ENCODE data around the gene CCNY.

CCNY gene

DNA sequence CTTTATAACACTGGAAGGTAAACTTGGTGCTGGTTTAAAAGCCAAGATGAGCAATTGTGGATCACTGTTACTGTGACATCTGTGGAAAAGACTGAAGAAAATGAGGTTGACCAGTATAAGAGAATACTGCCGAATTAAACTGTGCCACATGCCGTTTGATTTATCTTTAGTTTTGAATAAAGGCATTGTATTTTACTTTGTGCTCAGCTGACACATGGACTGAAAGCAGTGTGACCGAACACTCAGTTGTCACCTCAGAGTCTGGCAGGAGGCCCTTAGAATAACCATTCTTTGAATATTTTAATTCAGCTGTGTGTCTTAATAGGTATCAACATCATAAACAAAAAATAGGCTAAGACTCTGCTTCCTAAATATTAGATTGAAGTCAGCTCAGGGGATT lies 135.1 kb downstream of the CCNY start:
- peaks cover 30% of the 10 kb centered on the region for H3K79me2 ChIP-seq (ENCODE audit: control insufficient read depth, low read length)
- no peak overlapping the region for H3K4me3 ChIP-seq (ENCODE audit: low read length)
- H3K4me2 ChIP-seq (ENCODE audit: low read length) = no peak overlapping the region
- no peaks in the 10 kb centered on the region for H3F3A ChIP-seq (ENCODE audit: control insufficient read depth, insufficient read depth)
- H3K27ac ChIP-seq (ENCODE audit: low read depth, low read length) = no peak overlapping the region
- no peaks in the 10 kb centered on the region for H3K4me1 ChIP-seq (ENCODE audit: control insufficient read depth, low read length)
- no peaks in the 10 kb centered on the region for H3K9me3 ChIP-seq (ENCODE audit: control insufficient read depth, insufficient read depth, low read length)
- H3K27me3 ChIP-seq (ENCODE audit: control insufficient read depth, low read length) = no peaks in the 10 kb centered on the region
- H3K36me3 ChIP-seq (ENCODE audit: control insufficient read depth, low read length) = no peaks in the 10 kb centered on the region
- TF ChIP-seq, protein P1, sequence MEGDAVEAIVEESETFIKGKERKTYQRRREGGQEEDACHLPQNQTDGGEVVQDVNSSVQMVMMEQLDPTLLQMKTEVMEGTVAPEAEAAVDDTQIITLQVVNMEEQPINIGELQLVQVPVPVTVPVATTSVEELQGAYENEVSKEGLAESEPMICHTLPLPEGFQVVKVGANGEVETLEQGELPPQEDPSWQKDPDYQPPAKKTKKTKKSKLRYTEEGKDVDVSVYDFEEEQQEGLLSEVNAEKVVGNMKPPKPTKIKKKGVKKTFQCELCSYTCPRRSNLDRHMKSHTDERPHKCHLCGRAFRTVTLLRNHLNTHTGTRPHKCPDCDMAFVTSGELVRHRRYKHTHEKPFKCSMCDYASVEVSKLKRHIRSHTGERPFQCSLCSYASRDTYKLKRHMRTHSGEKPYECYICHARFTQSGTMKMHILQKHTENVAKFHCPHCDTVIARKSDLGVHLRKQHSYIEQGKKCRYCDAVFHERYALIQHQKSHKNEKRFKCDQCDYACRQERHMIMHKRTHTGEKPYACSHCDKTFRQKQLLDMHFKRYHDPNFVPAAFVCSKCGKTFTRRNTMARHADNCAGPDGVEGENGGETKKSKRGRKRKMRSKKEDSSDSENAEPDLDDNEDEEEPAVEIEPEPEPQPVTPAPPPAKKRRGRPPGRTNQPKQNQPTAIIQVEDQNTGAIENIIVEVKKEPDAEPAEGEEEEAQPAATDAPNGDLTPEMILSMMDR (IDR thresholded peaks at IDR 0.05; ENCODE audit: low read depth, low read length, poor library complexity, severe bottlenecking) = no peak
- TF ChIP-seq EZH2phosphoT487 (IDR thresholded peaks at IDR 0.05; ENCODE audit: borderline replicate concordance, low read length) = no peak
- no peaks in the 10 kb centered on the region for H3K9me2 ChIP-seq (replicated peaks; ENCODE audit: control insufficient read depth, low read length)
- no peaks in the 10 kb centered on the region for H4K20me1 ChIP-seq (ENCODE audit: control insufficient read depth, insufficient read depth, low read depth, low read length)

DNA sequence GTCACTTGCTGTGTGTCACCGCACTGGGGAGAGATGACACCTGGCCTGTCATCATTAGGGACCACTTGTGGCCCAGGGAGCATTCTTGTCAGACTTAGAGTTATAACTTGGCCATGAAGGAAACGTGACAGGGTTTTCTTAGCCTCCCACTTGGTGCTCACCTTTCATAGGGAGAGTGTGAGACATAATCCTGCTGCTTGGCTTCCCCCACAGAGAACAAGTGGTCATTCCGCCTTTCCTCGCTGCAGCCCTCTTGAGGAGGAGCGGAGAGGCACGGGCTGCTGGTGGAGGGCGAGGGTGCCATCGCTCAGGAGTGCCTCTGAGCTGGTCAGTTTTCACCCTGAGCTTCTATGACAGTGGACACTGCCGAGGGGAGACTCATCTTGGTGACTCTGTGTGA lies 143.8 kb downstream of the CCNY start:
- no peaks in the 10 kb centered on the region for H3K36me3 ChIP-seq (ENCODE audit: control insufficient read depth, low read length)
- H4K20me1 ChIP-seq (ENCODE audit: control insufficient read depth, insufficient read depth, low read depth, low read length) = no peaks in the 10 kb centered on the region
- H3K9me3 ChIP-seq (ENCODE audit: control insufficient read depth, insufficient read depth, low read length) = no peaks in the 10 kb centered on the region
- no peaks in the 10 kb centered on the region for H3K4me1 ChIP-seq (ENCODE audit: control insufficient read depth, low read length)
- H3K79me2 ChIP-seq (ENCODE audit: control insufficient read depth, low read length) = peaks cover 4% of the 10 kb centered on the region; the same call in 1 of the 2 replicates
- H3K27ac ChIP-seq (ENCODE audit: low read depth, low read length) = no peak overlapping the region
- no peaks in the 10 kb centered on the region for H3K27me3 ChIP-seq (ENCODE audit: control insufficient read depth, low read length)
- H3K4me3 ChIP-seq (ENCODE audit: low read length) = no peak overlapping the region
- no peaks in the 10 kb centered on the region for H3F3A ChIP-seq (ENCODE audit: control insufficient read depth, insufficient read depth)
- no peak overlapping the region for H3K4me2 ChIP-seq (ENCODE audit: low read length)
- no peak for TF ChIP-seq EZH2phosphoT487 (IDR thresholded peaks at IDR 0.05; ENCODE audit: borderline replicate concordance, low read length)
- TF ChIP-seq, protein P1 (IDR thresholded peaks at IDR 0.05; ENCODE audit: low read depth, low read length, poor library complexity, severe bottlenecking) = no peak
- H3K9me2 ChIP-seq (replicated peaks; ENCODE audit: control insufficient read depth, low read length) = no peaks in the 10 kb centered on the region

DNA sequence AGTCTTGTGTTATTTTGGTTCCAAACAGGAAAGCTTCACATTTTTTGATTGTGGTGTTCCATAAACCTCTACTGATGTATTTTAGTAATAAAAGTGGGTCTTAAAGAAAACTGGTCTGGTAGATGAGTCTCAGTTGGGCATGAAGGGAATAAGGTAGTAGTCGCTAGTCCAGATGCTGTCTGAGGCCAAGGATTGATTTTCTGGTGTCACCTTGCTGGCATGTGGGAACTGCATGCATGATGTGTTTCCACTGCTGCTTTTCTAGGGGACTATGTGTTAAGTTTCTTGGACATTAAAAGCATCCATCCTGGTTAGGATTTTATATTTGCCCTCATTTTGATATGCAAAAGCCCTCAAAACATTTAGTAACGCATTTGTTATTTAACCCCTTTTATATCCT lies 145.1 kb downstream of the CCNY start:
- H3K36me3 ChIP-seq (ENCODE audit: control insufficient read depth, low read length) = no peaks in the 10 kb centered on the region
- H3K4me1 ChIP-seq (ENCODE audit: control insufficient read depth, low read length) = peaks cover 5% of the 10 kb centered on the region
- peaks cover 4% of the 10 kb centered on the region; the same call in 1 of the 2 replicates for H3K79me2 ChIP-seq (ENCODE audit: control insufficient read depth, low read length)
- no peak overlapping the region for H3K4me2 ChIP-seq (ENCODE audit: low read length)
- no peaks in the 10 kb centered on the region for H3K27me3 ChIP-seq (ENCODE audit: control insufficient read depth, low read length)
- H4K20me1 ChIP-seq (ENCODE audit: control insufficient read depth, insufficient read depth, low read depth, low read length) = no peaks in the 10 kb centered on the region
- H3K27ac ChIP-seq (ENCODE audit: low read depth, low read length) = no peak overlapping the region
- H3K4me3 ChIP-seq (ENCODE audit: low read length) = no peak overlapping the region
- no peaks in the 10 kb centered on the region for H3F3A ChIP-seq (ENCODE audit: control insufficient read depth, insufficient read depth)
- no peaks in the 10 kb centered on the region for H3K9me2 ChIP-seq (replicated peaks; ENCODE audit: control insufficient read depth, low read length)
- H3K9me3 ChIP-seq (ENCODE audit: control insufficient read depth, insufficient read depth, low read length) = no peaks in the 10 kb centered on the region
- no peak for TF ChIP-seq EZH2phosphoT487 (IDR thresholded peaks at IDR 0.05; ENCODE audit: borderline replicate concordance, low read length)
- TF ChIP-seq, protein P1 (IDR thresholded peaks at IDR 0.05; ENCODE audit: low read depth, low read length, poor library complexity, severe bottlenecking) = no peak

Measured in DOHH2 (cell line).